UCSD-AML1 (cell line): ENCODE data around the gene CDKN1A.

Experiments used
- DNase-seq: peaks from one replicate; lab custom pipeline; 2025; ENCODE audit not compliant: unreplicated experiment; lab: John Stamatoyannopoulos, UW

Gene CDKN1A

DNA sequence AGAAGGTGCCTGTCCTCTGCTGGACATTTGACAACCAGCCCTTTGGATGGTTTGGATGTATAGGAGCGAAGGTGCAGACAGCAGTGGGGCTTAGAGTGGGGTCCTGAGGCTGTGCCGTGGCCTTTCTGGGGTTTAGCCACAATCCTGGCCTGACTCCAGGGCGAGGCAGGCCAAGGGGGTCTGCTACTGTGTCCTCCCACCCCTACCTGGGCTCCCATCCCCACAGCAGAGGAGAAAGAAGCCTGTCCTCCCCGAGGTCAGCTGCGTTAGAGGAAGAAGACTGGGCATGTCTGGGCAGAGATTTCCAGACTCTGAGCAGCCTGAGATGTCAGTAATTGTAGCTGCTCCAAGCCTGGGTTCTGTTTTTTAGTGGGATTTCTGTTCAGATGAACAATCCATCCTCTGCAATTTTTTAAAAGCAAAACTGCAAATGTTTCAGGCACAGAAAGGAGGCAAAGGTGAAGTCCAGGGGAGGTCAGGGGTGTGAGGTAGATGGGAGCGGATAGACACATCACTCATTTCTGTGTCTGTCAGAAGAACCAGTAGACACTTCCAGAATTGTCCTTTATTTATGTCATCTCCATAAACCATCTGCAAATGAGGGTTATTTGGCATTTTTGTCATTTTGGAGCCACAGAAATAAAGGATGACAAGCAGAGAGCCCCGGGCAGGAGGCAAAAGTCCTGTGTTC lies 1.3 kb upstream of the CDKN1A start:
- no peak for DNase-seq

DNA sequence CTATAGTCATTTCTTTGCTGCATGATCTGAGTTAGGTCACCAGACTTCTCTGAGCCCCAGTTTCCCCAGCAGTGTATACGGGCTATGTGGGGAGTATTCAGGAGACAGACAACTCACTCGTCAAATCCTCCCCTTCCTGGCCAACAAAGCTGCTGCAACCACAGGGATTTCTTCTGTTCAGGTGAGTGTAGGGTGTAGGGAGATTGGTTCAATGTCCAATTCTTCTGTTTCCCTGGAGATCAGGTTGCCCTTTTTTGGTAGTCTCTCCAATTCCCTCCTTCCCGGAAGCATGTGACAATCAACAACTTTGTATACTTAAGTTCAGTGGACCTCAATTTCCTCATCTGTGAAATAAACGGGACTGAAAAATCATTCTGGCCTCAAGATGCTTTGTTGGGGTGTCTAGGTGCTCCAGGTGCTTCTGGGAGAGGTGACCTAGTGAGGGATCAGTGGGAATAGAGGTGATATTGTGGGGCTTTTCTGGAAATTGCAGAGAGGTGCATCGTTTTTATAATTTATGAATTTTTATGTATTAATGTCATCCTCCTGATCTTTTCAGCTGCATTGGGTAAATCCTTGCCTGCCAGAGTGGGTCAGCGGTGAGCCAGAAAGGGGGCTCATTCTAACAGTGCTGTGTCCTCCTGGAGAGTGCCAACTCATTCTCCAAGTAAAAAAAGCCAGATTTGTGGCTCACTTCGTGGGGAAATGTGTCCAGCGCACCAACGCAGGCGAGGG lies 594 bp upstream of the CDKN1A start:
- no peak for DNase-seq

DNA sequence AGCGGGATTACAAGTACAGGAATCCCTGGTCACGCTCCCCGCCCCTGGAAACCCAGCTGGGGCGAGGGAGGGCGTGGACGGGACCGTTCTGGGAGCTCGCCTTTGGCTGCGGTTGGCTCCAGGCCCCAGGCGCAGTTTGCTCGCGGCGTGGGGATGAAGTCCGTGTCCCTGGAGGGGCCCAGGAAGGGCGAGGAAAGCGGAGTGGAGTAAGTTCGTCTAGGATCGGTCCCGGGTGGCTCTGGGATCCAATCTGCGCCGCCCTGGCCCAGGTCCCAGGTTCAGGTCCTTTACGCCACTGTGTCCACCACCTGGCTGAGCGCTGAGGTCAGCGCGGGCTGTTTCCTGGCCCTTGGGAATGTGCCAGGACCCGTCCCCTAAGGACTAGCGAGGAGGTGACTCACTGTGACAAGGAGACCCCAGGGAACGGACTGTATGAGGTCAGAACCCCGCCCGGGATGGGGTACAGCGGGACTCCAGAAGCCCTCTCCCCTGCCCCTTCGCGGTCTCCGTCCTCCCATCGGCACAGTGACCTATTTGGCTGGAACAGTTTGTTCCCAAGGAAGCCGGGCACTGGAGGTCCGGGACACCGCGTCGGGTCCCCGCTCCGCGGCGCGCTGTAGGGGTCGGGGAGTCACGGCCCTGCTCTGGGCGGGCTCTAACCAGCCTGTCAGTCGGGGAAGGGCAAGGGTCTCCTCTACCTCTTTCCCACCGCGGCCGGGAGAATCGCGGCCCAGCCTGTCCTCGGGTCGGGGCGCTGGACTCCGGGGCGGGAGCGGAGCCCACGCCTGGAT lies 724 bp downstream of the CDKN1A start:
- no peak for DNase-seq

DNA sequence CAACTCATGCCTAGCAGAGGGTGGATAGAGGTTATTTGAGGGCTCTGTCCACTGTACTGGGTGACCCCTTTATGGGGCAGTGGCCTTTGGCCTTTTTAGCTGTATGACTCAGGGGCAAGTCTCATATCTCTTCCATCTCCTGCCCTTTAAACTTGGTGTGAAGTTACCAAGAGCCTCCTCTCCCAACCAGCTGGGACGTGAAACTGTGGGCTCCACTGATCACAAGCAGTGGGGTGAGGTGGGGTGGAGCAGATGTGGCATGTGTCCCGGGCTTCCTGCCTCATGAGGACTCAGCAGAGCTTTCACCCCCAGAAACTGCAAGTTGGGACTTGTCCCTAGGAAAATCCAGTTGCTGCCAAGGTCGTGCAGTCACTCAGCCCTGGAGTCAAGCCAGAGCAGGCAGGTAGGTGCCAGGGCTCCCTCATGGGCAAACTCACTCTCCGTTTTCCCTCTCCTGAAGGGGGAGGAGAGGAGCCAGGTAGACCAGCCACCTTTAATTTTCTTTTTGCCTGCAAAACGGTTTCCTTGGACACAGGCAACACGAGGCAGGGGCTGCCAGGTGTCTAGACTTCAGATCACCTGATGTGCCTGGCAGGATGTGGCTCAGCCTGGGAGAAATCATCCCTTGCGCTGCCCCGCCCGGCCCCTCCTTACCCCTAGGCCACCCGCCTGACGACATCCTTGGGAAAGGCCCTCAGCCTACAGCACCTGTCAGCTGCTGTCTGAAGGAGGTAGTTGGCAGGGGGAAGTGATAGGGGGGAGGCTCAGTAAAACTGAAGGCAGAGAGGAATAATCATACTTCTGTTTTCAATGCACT lies 4.0 kb downstream of the CDKN1A start:
- no peak for DNase-seq

DNA sequence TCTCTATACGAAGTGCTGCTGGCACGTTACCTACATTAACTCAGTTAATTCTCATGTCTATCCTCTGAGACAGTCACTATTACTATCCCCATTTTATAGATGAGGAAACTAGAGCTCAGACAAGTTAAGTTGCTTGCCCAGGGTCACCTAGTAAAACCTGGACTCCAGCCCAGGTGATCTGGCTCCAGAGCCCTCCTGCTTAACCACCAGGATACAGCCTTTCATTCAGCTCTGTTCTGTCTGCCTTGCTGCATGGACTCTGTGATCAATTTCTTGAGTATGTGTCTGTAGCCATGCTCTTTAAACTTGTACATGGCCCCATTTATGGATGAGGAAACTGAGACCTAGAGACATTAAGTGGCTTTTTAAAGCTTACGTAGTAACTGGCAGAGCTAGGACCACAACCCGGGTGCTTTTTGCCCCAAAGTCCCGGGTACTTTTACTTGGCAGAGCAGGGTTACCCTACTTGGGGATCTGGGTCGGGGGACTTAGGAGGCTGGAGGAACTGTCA lies 4.7 kb downstream of the CDKN1A start:
- DNase-seq = no peak

DNA sequence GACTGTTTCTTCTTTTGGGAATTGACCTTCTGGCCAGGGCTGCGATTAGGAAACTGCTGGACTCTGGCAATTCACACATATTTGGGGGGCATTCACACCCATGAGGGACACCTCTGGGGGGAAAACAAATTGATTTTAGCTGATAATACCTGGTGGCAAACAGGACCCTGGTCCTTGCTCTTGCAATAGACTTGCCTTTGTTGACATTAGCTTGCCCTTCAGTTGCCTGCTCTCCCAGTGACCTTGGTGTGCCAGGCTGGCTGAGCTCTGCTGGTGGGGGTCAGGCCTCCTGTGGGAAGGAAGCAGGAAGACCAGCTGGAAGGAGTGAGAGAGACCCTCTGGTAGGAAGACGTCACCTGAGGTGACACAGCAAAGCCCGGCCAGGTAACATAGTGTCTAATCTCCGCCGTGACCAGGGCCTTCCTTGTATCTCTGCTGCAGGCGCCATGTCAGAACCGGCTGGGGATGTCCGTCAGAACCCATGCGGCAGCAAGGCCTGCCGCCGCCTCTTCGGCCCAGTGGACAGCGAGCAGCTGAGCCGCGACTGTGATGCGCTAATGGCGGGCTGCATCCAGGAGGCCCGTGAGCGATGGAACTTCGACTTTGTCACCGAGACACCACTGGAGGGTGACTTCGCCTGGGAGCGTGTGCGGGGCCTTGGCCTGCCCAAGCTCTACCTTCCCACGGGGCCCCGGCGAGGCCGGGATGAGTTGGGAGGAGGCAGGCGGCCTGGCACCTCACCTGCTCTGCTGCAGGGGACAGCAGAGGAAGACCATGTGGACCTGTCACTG lies 5.3 kb downstream of the CDKN1A start:
- DNase-seq = no peak

DNA sequence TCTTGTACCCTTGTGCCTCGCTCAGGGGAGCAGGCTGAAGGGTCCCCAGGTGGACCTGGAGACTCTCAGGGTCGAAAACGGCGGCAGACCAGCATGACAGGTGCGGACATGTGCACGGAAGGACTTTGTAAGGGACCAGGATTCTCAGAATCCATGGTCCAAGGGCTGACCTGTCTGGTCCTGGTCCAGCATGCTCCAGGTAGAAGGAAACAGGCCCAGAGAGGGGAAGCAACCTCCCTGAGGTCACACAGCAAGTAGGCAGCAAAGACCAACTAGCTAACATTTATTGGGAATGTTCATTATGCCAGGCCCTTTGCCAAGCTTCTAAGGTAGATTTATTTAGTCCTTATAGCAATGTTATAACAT lies 5.9 kb downstream of the CDKN1A start:
- DNase-seq = no peak

DNA sequence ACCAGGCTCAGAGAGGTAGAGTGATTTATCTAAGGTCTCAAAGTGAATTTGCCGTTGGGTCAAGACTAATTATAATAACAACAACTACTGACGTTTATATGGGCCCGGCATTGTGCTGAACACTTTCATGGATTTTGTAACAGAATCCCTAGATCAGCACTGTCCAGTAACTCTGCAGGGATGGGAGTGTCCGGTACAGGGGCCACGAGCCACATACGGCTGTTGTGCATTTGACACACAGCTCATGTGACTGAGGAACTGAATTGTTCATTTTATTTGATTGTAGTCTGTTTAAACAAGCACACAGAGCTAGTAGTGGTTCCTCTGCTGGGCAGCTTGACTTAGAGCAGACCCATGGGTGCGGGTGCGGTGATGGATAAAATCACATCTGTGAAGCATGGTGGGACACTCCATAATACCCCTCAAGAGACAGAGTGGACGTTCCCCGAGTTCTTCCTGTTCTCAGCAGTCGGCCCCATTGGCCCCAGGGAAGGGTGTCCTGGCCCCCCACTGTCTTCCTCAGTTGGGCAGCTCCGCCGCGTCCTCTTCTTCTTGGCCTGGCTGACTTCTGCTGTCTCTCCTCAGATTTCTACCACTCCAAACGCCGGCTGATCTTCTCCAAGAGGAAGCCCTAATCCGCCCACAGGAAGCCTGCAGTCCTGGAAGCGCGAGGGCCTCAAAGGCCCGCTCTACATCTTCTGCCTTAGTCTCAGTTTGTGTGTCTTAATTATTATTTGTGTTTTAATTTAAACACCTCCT lies 6.8 kb downstream of the CDKN1A start:
- DNase-seq = no peak

DNA sequence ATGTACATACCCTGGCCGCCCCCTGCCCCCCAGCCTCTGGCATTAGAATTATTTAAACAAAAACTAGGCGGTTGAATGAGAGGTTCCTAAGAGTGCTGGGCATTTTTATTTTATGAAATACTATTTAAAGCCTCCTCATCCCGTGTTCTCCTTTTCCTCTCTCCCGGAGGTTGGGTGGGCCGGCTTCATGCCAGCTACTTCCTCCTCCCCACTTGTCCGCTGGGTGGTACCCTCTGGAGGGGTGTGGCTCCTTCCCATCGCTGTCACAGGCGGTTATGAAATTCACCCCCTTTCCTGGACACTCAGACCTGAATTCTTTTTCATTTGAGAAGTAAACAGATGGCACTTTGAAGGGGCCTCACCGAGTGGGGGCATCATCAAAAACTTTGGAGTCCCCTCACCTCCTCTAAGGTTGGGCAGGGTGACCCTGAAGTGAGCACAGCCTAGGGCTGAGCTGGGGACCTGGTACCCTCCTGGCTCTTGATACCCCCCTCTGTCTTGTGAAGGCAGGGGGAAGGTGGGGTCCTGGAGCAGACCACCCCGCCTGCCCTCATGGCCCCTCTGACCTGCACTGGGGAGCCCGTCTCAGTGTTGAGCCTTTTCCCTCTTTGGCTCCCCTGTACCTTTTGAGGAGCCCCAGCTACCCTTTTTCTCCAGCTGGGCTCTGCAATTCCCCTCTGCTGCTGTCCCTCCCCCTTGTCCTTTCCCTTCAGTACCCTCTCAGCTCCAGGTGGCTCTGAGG lies 7.6 kb downstream of the CDKN1A start:
- no peak for DNase-seq

DNA sequence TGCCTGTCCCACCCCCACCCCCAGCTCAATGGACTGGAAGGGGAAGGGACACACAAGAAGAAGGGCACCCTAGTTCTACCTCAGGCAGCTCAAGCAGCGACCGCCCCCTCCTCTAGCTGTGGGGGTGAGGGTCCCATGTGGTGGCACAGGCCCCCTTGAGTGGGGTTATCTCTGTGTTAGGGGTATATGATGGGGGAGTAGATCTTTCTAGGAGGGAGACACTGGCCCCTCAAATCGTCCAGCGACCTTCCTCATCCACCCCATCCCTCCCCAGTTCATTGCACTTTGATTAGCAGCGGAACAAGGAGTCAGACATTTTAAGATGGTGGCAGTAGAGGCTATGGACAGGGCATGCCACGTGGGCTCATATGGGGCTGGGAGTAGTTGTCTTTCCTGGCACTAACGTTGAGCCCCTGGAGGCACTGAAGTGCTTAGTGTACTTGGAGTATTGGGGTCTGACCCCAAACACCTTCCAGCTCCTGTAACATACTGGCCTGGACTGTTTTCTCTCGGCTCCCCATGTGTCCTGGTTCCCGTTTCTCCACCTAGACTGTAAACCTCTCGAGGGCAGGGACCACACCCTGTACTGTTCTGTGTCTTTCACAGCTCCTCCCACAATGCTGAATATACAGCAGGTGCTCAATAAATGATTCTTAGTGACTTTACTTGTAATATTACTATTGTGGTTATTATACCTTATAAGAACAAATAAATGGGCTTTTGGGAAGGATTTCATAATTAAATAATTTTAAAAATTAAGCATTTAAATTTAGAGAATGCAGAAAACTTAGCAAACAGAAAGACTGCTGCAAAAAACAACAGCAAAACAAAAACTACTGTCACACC lies 8.4 kb downstream of the CDKN1A start:
- no peak for DNase-seq

DNA sequence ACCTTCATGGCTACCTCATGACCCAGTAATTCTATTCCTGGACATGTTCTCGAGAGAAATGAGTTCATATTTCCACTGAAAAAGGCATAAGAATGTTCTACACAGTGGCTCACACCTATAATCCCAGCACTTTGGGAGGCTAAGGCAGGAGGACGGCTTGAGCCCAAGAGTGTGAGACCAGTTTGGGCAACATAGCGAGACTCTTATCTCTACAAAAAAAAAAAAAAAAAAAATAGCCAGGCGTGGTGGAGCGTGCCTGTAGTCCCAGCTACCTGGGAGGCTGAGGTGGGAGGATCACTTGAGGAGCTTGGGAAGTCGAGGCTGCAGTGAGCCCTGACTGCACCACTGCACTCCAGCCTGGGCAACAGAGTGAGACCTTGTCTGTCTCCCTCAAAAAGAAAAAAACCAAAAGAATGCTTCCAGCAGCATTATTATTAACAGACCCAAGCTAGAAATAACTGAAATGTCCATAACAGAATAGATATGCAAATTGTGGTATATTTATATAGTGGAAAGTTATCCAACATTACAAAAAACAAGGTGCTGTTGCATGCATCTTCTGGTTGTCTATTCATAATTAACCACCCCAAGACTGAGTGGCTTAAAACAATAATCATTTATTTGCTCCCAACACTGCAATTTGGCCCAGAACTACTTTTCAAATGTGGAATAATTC lies 9.7 kb downstream of the CDKN1A start:
- DNase-seq = no peak

DNA sequence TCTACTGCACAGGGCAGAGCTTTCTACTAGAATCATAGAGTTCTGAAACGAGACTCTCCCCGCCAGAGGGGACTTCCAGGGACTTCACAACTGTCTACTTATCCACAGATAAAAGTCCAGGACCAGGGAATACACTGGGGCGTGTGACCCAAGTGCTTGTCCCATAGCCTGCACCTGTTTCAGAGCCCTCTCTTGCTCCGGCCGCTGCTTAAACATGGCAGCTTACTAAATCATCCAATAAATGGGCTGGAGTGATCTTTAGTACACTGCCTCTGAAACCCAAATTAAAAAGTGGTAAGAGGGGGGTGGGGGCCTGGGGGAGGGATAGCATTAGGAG lies 10.2 kb downstream of the CDKN1A start:
- no peak for DNase-seq

DNA sequence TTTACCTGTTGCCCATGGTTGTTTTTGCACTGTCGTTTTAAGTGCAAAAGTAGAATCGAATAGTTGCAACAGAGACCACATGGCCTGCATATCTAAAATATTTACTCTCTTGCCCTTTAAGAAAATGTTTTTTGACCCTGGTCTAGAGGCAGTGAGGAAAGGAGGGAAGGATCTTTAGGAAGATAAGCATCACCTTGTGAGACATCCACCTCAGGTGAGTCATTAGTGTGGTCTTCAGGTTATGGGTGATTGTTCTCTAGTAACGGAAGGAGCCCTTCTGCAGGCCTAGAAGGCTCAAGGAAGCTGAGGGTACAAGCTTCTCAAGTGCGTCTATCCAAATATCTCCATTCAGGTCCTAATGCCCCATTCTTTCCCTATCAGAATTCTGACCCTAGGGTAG lies 12.5 kb downstream of the CDKN1A start:
- no peak for DNase-seq

DNA sequence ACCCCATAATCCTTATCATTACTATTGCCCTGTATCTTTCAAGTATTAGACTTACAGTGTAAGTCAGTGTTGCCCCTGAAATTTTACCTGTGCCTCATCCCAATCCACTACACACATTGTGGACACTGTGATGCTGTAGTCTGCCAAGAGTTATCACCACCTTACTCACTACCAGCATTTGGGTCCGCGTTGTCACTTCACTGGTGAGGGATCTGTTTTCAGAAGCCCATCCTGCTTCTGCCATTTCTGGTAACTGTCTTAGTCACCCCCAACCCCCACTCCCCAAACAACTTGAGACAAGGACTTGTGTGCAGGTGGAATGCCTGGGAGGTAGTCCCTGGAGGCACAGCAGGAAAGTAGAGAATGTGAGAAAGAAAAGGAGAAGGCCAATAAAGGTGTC lies 13.1 kb downstream of the CDKN1A start:
- DNase-seq = no peak

DNA sequence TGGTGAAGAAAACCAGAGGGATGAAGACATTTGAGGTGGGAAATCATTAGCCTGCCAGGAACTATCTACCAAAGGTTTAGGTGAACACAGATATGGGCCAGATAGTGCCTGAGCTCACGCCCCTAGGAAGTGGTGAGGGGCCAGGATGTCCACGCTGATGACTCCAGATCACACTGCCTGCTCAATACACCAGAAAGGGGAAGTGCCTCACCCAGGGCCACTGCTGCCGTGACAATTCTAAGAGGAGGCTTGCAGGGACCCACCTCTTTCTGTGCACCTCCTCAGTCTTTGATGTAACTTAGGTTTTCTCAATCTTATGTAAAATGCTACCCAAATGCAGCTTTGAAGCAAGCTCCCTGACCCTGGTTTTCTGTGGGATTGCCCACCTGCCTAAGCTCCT lies 13.7 kb downstream of the CDKN1A start:
- peak; percentile 62 for DNase-seq

DNA sequence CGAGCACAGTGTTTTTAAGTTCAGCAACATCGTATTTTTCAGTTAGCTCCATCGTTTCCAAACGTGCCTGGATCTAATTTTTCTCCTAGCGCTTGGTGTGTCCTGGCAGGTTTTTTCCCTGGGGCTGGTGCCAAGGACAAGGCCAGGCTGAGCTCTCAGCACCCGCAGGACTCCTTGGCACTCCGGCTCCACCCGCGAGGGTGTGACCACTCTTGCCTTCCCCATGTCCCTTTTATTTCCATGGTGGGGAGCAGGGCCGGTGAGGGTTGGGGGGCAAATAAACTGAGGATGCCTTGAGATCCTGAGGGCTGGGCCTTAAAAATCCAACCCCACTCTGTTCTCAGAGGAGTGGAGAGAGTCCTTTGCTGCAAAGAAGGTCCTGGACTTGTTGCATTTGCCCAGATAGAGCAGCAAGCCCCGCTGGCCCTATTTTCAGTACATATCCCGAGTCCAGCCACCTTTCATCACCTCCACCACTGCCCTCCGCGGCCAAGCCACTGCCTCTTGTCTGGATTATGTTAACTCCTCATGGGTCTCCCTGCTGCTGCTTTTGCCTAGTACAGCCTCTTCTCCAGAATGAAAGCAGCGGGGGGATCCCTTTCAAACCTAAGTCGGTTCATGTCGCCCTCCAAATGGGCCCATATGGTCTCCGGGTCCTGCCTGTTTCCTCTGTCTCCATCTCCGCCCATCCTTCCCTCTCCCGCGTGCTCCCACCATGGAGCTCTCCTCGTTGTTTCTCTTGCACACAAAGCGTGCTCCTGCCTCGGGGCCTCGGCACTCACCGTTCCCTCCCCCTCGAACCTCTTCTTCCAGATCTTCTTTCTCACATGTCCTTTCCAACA lies 14.6 kb downstream of the CDKN1A start:
- no peak for DNase-seq

DNA sequence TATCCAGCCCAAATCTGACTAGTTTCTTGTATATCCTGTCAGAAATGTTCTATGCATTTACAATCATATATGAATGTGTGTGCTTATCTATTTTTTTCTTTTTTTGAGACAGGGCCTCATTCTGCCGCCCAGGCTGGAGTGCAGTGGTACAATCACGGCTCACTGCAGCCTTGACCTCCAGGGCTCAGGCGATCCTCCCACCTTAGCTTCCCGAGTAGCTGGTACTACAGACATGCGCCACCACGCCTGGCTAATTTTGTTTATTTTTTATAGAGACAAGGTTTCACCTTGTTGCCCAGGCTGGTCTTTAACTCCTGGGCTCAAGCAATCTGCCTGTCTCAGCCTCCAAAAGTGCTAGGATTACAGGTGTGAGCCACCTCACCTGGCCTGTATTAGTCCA lies 16.1 kb downstream of the CDKN1A start:
- no peak for DNase-seq
